Keratinocyte (primary cell): ENCODE results near the gene CHST8.

Experiments used
- EZH2 ChIP-seq: IDR thresholded peaks from one replicate; pipeline ENCODE4 v1.6.1; 2012; ENCODE audit warnings: inconsistent platforms, mild to moderate bottlenecking, low read length, moderate library complexity
- TF ChIP-seq, protein P1 (sequence below), 3 experiments: IDR thresholded peaks in 1 of 3; conservative IDR thresholded peaks in 1 of 3; optimal IDR thresholded peaks in 1 of 3; 2 replicates in 2 of 3; 3 replicates in 1 of 3; pipeline versions ENCODE3 to v1.5.1; 2011; ENCODE audit warnings: low read length in 3 of 3, mild to moderate bottlenecking in 3 of 3, moderate library complexity in 2 of 3, control low read depth in 1 of 3, inconsistent platforms in 1 of 3; ENCODE audit not compliant: insufficient read depth in 2 of 3; ENCODE audit errors: extremely low read depth in 1 of 3

DNA sequence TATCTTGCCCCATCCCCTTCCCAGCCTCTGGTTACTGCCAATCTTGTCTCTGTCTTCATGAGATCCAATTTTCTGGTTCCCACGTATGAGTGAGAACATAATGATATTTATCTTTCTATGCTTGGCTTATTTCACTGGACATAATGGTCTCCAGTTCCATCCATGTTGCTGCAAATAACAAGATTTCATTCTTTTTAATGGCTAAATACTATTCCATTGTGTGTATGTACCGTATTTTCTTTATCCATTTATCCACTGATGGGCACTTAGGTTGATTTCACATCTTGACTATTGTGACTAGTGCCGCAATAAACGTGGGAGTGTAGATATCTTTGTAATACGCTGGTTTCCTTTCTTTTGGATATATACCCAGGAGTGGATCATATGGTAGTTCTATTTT lies 43.0 kb downstream of the CHST8 start:
- TF ChIP-seq, protein P1, sequence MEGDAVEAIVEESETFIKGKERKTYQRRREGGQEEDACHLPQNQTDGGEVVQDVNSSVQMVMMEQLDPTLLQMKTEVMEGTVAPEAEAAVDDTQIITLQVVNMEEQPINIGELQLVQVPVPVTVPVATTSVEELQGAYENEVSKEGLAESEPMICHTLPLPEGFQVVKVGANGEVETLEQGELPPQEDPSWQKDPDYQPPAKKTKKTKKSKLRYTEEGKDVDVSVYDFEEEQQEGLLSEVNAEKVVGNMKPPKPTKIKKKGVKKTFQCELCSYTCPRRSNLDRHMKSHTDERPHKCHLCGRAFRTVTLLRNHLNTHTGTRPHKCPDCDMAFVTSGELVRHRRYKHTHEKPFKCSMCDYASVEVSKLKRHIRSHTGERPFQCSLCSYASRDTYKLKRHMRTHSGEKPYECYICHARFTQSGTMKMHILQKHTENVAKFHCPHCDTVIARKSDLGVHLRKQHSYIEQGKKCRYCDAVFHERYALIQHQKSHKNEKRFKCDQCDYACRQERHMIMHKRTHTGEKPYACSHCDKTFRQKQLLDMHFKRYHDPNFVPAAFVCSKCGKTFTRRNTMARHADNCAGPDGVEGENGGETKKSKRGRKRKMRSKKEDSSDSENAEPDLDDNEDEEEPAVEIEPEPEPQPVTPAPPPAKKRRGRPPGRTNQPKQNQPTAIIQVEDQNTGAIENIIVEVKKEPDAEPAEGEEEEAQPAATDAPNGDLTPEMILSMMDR (optimal IDR thresholded peaks at IDR 0.05 in 1 of 3, IDR thresholded peaks at IDR 0.05 in 1 of 3, conservative IDR thresholded peaks at IDR 0.05 in 1 of 3; ENCODE audit: extremely low read depth in 1 of 3, insufficient read depth in 2 of 3, low read length in 3 of 3) = no peak
- no peak for TF ChIP-seq EZH2
